NCI-H2107 treated with DMSO at 0.1 percent for 48 hours (cell line): ENCODE results near the gene TGFBR2.
"Not testable (repeated sequence)": the region's sequence is repeated elsewhere in the genome, so short reads cannot be mapped to it uniquely, and the experiment has no call there.

Experiments
- DNase-seq: peaks from one replicate; lab custom pipeline; 2025; ENCODE audit not compliant: unreplicated experiment; lab: John Stamatoyannopoulos, UW

Gene TGFBR2

DNA sequence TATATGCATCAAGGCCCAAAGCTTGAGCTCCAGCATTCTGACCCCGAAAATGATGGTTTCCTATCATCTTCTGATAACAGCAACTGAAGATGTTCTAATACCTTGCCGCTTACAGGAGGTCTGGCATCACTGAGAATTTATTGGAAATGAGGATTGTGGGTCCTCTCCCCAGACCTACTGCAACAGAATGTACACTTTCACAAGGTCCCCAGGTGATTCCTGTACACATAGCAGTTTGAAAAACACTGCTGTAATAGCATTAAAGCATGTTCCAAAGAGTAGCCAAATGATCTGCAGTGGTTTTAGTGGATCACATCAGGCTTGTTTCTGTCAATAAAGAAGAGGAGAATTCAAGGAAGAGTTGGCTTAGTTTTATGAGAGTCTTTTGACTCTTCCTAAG, 11.3 kb downstream of the TGFBR2 start:
- DNase-seq = no peak

DNA sequence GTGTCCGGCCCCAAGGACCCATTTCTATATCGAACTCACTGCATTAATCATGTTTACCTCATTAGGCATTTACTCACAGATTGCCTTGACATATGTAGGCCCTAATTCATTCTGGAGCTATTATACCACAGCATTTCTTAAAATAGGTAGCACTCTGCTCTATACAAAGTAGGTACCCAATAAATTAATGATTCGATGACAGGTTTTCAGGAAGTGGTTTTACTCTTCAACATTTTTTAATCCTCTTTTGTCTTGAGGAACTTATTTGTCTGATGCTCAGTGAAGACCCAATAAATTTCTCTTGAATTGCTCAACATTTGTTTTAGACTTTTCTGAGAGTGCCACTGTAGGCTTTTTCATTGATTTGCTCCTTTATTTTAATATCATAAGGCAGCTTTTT, 12.1 kb downstream of the TGFBR2 start:
- DNase-seq = no peak

DNA sequence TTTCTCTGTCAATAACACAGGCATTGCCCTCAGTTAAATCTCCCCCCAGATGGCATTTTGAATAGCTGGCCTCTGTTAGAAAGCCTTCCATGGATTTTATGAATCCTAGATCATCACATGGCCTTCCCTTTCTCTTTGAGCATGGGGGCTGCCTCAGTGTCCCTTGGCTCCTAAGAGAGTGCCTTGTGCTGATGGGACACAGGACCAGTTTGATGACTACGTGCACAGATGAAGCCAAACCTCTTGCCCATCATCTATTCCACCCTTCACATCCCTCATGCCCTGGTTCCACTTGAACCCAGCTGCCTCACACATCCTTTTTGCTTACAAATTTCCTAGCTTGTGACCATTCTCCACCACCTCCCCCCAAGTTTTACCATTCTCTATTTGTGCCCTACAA, 12.9 kb downstream of the TGFBR2 start:
- no peak for DNase-seq

DNA sequence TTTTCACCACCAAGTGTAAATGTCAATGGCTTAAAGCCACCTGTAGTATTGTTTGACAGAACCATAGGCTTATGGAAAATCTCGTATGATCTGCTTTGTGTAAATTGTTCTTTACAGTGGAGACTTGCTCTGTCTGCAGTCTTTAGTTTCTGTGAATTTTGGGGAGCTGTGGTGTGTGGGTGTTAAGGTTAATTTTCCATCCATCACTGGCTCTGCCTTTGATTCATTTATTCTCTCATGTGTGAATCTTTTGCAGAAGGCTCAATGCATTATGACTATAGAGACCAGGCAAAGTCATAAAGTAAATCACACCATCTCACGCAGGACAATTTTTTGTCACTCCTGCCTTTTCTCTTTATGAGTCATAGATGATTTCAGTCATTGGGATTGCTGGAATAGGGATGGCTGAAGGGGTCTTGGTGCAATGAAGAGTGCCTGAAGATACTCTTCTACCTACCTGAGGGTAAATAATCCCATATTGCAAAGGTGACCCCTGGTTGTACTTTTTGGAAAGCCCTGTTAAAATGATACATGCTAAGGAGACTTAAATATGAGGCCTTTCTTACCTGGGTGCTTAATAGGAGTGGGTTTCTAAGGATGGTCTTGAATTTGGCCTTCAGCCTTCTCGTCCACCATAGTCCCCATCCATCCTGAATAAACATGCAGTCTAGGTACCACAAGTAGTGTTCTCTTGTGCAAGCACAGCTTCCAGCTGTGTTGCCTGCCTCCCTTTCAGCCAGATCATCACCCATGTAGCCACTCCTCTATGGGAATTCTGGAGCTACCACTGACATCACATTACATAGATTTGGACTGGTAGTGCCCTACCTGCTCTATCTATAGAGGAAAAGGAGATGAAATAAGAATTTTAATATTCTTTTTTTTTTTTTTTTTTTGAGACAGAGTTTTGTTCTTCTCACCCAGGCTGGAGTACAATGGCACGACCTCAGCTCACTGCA, 14.3 kb downstream of the TGFBR2 start:
- DNase-seq = no peak

DNA sequence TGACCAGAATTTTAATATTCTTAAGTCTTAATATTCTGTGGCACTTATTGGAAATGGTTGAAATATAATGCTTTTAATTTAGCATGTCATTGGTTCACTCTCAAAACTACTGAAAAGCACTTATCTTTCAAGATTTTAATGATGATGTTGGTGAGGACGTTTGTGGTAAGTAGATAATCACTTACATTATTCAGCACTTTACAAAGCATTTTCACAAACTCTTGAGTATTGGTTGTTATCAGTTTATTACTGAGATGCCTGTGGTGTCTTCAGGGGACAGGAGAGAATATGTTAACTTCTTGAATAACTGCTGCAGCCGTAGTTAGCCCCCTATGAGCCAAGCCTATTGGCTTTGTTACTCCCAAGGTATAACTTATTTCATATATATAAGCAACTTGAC, 15.2 kb downstream of the TGFBR2 start:
- no peak for DNase-seq

DNA sequence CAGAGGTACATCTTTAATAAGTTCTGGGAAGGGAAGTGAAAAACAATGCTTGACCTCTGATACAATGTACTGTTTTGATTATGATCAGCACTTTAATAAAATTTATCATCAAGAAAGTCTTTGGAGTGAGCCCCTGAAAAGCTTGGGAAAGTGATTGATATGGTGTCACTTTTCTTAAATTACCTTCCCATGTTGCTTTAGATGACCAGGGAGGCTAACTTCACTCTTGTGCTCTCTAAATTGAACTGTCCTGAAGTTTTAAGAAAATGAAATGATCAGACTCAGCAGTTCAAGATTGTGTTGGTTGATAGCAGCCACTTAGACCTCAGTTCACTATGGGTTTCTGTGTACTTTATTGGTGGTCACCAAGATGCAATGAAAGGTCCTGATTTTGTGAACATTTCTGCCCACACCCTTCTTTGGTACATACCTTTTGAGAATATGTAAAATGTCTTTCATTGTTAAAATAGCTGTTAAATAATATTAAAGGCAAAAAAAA, 15.7 kb downstream of the TGFBR2 start:
- DNase-seq = no peak

DNA sequence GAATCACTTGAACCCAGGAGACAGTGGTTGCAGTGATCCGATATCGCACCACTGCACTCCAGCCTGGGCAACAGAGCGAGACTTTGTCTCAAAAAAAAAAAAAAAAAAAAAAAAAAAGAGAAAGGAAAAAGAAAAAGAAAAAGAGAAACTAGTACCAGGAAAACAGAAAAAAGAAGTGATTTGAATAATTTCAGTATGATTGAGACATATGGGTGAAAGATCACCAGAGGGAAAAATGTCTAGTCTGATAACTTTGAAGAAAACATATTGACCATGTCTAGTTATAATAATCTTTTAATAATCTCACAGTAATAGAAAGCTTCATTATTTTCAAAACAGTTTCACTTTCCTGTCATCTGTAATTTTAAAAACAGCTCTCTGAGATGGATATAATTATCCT, 16.4 kb downstream of the TGFBR2 start:
- no peak for DNase-seq

DNA sequence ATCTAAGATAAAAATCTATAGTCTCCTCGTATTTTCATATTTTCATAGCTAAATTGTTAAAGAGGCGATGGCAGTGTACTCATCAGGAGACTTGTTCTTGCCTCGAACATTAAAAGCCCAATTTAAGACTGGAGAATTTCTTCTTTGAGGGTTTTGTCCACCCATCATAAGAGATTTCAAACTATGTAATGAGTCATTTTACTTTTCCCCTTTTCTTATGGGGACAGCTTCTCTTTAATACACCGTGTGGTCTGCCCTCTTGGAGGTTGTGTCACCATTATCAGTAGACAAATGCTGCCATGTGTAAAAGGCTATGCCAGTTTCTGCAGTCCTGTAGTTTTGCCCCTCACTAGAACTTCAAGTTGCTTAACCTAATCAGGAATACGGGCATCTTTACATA, 16.9 kb downstream of the TGFBR2 start:
- DNase-seq = no peak

DNA sequence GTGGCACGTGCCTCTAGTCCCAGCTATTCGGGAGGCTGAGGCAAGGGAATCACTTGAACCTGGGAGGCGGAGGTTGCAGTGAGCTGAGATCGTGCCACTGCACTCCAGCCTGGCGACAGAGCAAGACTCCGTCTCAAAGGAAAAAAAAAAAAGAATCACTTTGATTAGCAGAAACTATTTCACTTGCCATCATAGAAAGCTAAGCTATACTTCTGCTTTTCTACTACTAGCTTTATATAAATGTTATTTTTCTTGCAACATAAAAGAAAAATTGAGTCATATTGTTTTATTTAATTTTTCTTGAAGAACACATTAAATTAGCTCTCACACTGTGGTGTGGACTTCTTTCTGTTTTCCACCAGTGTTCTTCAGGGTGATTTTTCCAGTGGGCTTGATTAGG, 18.1 kb downstream of the TGFBR2 start:
- not testable (repeated sequence) for DNase-seq

DNA sequence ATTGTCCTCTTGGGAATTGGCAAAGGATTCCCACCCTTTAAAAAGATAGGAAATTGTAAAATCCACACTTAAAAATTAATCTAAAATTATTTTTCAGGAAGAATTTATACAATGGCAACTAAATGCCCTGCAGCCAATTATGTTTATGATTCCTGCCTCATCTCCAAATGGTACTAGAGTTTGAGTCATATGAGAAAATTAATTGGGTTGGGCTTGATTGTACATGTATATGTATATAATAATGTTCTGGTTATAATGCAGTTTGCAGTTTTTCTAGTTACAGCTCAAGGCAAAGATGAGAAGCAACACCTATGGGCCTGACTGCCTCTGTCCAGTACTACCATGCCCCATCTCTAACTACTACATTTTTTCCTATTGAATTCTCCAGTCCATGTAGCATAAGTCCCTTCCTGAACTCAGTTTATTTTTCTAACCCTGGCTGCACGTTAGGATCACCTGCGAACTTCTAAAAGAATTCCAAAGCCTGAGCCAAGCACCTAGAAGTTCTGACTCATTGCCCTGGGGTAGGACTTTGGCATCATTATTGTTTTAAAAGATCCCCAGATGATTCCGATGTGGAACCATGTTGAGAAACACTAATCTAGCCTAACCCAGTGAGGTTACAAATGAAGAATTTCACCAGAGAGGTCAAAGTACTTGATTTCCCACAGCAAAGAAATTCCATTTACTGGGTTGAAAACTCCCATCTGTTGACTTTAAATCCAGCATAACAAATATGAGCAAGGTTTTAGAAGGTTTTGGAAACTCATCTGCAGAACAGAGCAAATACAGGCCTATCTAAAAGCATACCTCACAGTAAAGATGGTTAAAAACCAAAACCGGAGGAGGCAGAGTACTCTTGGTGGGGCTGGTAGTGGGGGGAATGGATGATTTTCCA, 19.4 kb downstream of the TGFBR2 start:
- no peak for DNase-seq

DNA sequence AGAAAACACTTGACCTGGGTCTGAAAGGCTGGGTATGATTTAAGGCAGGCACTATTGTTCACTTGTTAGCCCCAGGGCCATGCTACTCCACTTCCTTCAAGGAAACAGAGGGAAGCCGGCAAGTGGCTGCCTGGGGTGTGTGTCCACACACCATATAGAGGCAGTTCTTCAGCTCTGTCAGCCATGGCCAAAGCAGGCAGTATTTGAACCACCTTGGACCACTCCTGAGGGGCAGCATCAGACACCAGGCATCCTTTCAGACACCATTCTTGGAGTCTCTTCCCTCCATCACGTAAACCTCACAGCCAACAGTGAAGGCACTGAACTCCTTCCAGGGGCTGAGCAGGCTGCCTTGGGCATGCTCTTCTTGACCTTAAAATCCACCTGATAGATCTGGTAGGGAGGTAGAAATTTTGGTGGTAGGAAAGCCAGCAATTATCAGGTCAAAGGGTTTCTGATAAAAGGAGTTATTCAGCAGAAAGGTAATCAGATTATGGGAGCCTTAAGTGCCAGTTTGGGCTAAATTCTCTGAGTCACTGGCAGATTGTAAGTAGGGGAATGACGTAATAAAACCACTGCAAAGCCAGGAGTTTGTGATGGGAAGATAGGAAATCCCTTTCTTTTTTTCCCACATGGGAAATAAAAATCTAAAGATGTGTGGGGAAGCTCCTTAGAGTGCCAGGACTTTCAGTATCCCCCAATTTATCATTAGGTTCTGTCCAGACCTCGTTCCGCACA, 20.2 kb downstream of the TGFBR2 start:
- DNase-seq = no peak

DNA sequence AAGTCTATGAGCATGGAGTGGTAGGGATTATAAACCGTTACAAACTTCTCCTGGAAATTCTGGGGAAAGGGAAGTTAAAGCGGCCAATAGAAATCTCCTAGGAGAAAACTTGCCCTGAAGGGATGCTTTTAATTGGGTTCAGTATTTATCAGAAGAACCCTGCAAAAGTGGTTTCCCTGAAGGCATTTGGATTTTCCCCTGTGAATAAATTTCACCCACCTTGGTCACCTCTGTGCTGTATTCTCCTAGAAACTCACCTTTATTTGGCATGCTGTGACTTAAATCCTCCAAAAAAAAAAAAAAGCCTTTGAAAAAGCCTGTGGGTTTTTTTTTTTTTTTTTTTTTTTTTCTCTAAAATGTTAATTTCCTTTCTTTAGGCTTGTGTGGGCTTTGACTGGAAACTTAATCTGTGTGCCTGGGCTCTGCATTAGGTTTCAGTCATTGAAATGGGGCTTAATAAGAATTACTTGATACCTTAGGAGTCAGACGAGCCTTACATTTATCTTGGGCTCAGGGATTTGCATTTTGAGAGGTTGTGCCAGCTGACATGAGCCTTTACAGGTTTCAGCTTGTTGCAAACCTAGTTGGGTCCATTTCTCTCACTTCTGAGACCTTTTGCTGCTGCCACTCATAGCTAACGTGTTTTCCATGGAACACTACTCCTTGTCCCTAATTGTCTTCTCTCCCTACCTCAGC, 22.0 kb downstream of the TGFBR2 start:
- DNase-seq = no peak

DNA sequence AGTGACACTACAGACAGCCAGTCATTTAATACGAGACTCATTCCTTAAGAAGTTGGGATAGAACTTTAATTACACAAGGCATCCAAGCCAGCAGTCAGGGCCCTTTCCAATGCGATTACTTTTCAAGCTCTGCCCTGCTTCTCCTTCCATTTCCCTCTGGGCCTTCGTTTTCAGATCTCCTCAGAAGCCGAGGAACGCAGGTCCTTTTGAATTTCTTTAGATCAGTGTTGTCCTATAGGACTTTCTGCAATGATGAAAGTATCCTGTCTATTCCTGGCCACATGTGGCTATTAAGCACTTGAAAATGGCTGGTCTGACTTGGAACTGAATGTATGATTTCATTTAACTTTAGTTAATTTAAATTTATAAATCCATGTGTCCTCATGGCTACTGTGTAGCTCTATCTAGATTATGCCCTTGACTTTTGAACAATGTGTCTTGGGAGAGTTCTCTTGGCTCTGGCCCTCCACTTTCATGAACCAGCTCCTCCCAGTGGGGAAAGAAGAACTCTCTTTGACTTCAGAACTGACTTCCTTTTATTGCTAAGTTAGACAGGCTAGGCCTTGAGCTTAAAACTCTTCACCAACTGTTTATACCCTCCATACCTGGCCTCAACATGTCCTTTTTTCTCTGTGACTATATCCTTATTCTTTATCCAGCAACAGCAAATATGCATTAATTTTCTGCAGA, 22.6 kb downstream of the TGFBR2 start:
- no peak for DNase-seq

DNA sequence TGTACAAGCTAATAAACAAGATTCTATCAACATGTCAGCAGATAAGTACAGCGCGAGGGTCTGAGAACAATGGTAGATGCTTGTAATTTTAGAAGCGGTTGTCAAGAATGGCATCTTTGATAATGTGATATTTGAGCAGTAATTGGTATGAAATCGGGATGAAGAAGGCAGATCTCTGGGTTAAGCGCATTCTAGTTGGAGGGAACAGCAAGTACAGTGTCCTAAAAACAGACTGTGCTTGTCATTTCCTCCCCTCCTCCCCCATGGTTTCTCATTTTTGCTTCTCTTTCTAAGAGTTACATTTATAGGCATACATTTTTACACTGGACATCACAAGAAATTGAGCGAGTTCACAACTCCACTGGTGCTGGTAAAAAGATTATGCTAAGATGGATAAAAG, 23.3 kb downstream of the TGFBR2 start:
- no peak for DNase-seq

DNA sequence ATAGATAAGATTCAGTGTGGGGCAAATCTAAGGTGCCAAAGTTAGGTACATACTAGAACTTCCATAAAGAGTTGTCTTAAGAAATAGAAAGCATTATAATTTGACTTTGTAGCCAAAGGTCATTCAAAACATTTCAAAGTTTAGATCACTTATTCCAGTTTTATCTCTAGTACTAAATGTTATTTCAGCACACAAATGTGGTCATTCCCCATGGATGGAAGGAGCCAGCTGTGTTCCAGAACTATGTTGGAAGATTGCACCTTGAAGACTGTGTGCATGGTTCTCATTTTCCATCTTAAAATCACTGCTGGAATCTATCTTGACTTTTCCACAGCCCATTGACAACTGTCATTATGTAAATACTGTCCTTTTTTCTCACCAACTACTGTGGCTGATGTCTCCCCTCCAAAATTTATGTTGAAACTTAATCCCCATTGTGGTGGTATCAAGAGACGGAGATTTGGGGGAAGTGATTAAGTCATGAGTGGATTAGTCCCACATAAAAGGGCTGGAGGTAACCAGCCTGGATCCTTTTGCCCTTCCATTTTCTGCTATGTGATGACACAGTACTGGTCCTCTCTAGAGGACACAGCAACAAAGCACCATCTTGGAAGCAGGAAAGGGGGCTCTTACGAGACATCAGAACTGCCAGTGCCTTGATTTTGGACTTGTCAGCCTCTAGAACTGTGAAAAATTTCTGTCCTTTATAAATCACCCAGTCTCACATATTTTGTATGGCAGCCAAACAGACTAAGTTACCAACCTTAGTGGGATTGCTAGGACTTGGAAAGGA, 24.0 kb downstream of the TGFBR2 start:
- DNase-seq = no peak

DNA sequence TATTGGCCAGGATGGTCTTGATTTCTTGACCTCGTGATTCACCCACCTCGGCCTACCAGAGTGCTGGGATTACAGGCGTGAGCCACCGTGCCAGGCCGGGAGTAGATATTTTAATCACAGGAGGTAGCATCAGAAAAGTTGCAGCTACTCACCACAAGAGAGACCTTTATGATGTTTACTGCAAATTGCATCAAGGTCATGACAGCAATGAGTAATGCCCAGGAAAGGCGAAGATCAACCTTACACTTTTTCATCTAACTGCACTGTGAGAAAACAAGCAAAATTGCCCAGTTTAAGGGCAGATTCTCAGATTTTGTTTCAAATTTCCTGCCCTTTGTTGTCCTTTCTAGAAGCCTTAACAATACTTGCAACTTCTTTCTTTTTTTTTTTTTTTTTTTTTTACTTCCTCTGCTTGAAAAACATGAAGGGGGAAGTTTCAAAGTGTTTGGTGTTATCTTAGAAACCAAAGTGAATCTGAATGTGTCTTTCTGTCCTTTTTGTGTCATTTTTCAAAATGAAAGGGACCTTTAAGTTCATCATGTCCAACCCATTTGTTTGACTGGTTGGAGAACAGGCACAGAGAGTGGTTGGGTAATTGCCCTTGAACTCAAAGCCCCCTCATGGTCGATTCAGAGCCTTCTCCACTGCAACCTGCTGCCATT, 25.0 kb downstream of the TGFBR2 start:
- DNase-seq = no peak

DNA sequence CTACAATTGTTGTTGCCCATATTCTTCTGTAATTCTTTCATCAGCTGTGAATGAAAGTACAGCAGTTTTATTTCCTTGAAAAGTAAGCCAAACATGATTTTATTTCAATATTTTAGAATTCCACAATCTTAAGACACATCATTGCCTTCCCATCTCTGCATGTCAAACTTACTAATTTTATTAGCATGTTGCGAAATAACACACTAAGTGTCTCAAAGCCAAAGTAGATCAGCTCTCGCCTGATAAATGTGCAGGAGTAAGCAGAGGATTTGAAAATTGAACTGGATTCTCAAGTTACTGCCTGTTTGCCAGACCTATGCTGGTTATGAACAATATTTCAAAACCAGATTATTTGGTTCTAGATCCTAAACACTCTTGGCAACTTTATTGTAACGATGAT, 25.7 kb downstream of the TGFBR2 start:
- no peak for DNase-seq

DNA sequence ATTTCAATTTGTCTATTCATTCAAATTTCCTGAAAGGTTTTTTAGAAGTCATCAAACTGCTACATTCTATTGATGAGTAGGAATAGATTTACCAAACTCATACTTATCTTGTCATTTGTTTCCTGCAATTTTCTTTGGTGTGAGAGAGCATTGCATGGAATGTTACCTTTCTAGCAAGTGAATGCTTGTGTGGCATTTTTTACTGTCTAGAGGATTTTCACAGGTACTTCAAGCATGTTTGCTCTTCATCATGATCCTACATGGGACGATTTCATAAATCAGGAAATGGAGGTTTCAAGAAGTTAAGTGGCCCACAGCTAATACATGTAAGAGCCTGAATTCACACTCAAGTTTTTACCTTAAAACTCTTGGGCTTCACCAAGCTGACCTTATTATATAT, 26.1 kb downstream of the TGFBR2 start:
- DNase-seq = no peak

DNA sequence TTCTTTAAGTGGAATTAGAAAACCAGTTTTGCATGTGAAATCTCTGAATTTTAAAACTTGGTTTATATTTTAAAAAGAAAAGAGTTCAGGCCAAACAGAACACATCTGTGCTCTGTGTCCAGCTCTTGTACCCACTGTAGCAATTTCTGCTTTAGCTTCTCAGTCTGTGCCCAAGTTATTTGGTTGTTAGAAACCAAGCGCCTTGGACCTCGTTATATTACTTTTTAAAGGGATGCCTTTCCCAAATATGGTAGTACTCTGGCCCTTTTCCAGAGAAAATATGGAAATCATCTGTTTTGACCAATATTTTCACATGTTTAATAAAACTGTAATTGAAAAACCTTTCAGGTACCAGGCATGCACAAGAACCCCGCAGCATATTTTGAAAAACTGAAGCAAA, 27.3 kb downstream of the TGFBR2 start:
- DNase-seq = no peak
